ENCODE results near the gene HTR7. TPM values are rescaled to one million over a fixed set of nuclear protein-coding genes. Genes with fewer than 3 reads are reported as not detected.

The HTR7 gene
- total and polyA plus RNA-seq, 2 of the 8 experiments (the other 6 are each of a cell fraction or from before 2014, with no cell fraction given), result 22.9 to 24.6 TPM

- no peak for DNase-seq (ENCODE audit: low read depth in 1 of 2, low spot score in 2 of 2)
- TF ChIP-seq JUND (IDR thresholded peaks at IDR 0.05; ENCODE audit: low read length) (no peak), NRF1 (IDR thresholded peaks at IDR 0.05; ENCODE audit: low read depth, low read length) (no peak), CBX8 (IDR thresholded peaks at IDR 0.05; ENCODE audit: borderline replicate concordance, low read depth, low read length) (no peak), FOSL1 (IDR thresholded peaks at IDR 0.05; ENCODE audit: insufficient read depth, low read depth, low read length) (no peak), MAX (IDR thresholded peaks at IDR 0.05) (no peak), SP1 (IDR thresholded peaks at IDR 0.05; ENCODE audit: low read depth, low read length) (no peak), SAP30 (IDR thresholded peaks at IDR 0.05; ENCODE audit: insufficient read depth, insufficient replicate concordance, low read length) (no peak)
Measured at GRCh38 chr10:90884431-90884830, 26.6 kb upstream of the HTR7 start.

More at GRCh38 chr10:90884431-90884830, 26.6 kb upstream of the HTR7 start:
- H3K56ac ChIP-seq (replicated peaks; ENCODE audit: insufficient read length, low read depth, low read length), result no peak overlapping the region
- H3K14ac ChIP-seq (ENCODE audit: insufficient read length), result no peak overlapping the region
- H2AK5ac ChIP-seq (ENCODE audit: low read depth, low read length), result no peak overlapping the region
- H3K79me2 ChIP-seq (ENCODE audit: control insufficient read depth in 1 of 2, insufficient read depth in 2 of 2, low read length in 2 of 2), result no peaks in the 10 kb centered on the region
- H3K4me3 ChIP-seq (ENCODE audit: extremely low read depth in 1 of 4, insufficient read depth in 2 of 4, low read depth in 3 of 4, low read length in 4 of 4), result no peak overlapping the region
- no peak overlapping the region for H2AFZ ChIP-seq (ENCODE audit: low read length)
- FAIRE-seq, result no peak
- no peak overlapping the region for H2BK20ac ChIP-seq (ENCODE audit: low read length)
- no peak overlapping the region for H3K4me2 ChIP-seq (ENCODE audit: insufficient read depth in 1 of 2, low read depth in 2 of 2, low read length in 2 of 2)
- H3K23ac ChIP-seq (ENCODE audit: insufficient read length), result no peak overlapping the region
- no peaks in the 10 kb centered on the region for H3K79me1 ChIP-seq (ENCODE audit: low read depth, low read length)
- no peak overlapping the region for H2BK120ac ChIP-seq (replicated peaks; ENCODE audit: low read depth, low read length)
- CTCF ChIA-PET (ENCODE audit: partially characterized antibody), result interaction anchor here (0.9 kb wide), 1 partner anchor 10 kb away, joined by 3 read pairs; no protein-coding TSS in a partner anchor
- H3K18ac ChIP-seq (ENCODE audit: extremely low read depth, low read length), result no peak overlapping the region
- H2BK12ac ChIP-seq (ENCODE audit: low read depth, low read length), result no peak overlapping the region
- H3K4me1 ChIP-seq (replicated peaks in 1 of 4; ENCODE audit: control insufficient read depth in 3 of 4, insufficient read depth in 4 of 4, low read length in 3 of 4), result no peaks in the 10 kb centered on the region
- no peak overlapping the region for H2BK15ac ChIP-seq (ENCODE audit: low read length)
- no peak overlapping the region for H4K5ac ChIP-seq (ENCODE audit: insufficient read length, low read depth, low read length)
- H3K36me3 ChIP-seq (ENCODE audit: control insufficient read depth in 2 of 4, insufficient read depth in 4 of 4, low read length in 3 of 4), result peaks cover 4 to 54% (median 20%) of the 10 kb centered on the region in 4 experiments; a peak in 7 of 8 replicates
- H3K27ac ChIP-seq (ENCODE audit: low read depth, low read length), result no peak overlapping the region
- H4K20me1 ChIP-seq (replicated peaks in 1 of 2; ENCODE audit: control insufficient read depth in 1 of 2, insufficient read depth in 2 of 2, low read length in 2 of 2), result peaks cover 0 to 3% of the 10 kb centered on the region in 2 experiments
- H3K23me2 ChIP-seq (ENCODE audit: low read depth, low read length), result no peaks in the 10 kb centered on the region
- no peaks in the 10 kb centered on the region for H3K27me3 ChIP-seq (replicated peaks in 1 of 4; ENCODE audit: control insufficient read depth in 3 of 4, extremely low read depth in 1 of 4, insufficient read depth in 3 of 4, low read length in 3 of 4)
- POLR2A ChIA-PET (ENCODE audit: partially characterized antibody), result no interaction called here
- no peak overlapping the region for H4K8ac ChIP-seq (ENCODE audit: extremely low read depth, insufficient read depth, low read length)
- no peaks in the 10 kb centered on the region for H3K9me3 ChIP-seq (ENCODE audit: insufficient read depth in 2 of 2, low read depth in 1 of 2, low read length in 1 of 2)
- WGBS, 2 experiments (ENCODE audit: extremely low coverage in 1 of 2, insufficient coverage in 1 of 2, insufficient read length in 1 of 2, insufficient replicate concordance in 2 of 2, low coverage in 1 of 2, low lambda C conversion rate in 2 of 2, missing lambda C conversion rate in 1 of 2), result 94% methylated on average over 3 of the region's 3 CpGs; no CpG with 5 or more reads in 1 of the 2 experiments
- H3K9ac ChIP-seq (replicated peaks in 1 of 4; ENCODE audit: extremely low read depth in 1 of 4, low read depth in 3 of 4, low read length in 3 of 4), result no peak overlapping the region
- H2BK5ac ChIP-seq (ENCODE audit: low read depth, low read length), result no peak overlapping the region
- no peak overlapping the region for H3K4ac ChIP-seq (replicated peaks; ENCODE audit: insufficient read length, low read depth, low read length)
- H4K91ac ChIP-seq (replicated peaks; ENCODE audit: insufficient read length, low read length), result no peak overlapping the region
